ENCODE results near the gene CLCN1.

CLCN1 gene

DNA sequence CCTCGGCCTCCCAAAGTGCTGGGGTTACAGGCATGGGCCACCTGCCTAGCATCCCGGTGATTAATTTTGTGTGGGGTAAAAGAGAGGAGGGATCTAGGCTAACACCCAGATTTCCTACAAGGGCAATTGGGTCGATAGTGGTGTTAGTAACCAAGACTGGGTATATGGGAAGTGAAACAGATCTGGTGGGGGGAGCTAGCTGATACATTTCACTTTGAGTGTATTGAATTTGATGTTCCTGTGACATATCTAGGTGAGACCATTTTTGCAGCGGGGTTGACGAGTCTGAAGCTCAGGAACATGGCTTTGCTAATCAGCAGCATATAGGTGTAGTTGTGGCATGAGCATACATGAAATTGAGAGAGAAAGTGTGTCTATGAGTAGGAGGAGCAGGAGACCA is 12.0 kb downstream of the CLCN1 start:
- H3K27ac ChIP-seq, result no peak overlapping the region
- DNase-seq (ENCODE audit: low read depth, low spot score), result no peak

- no peak for DNase-seq (ENCODE audit: low read depth, low spot score)
- no peak overlapping the region for H3K27ac ChIP-seq
These were observed 13.7 kb downstream of the CLCN1 start for GRCh38 chr7:143329471-143330170.

GRCh38 chr7:143331179-143331801 is 15.4 kb downstream of the CLCN1 start:
- peak overlapping the region; percentile 76 for H3K27ac ChIP-seq

DNA sequence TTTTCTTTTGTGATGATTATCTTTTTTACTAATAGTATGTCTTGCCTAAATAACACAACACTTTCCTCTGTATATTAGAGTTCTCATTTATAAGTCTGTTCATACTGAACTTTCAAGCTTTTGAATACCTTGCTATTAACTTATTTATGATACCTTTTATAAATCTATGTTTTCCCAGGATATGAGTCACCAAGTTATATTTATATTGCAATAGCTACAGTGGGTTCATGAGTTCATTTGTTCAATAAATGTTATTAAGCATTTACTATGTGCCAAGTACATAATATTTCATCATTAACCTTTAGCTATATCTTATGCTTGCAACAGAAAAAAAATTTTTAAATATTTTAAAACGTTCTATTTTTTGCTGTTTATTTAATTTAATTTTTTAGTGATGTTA is 18.3 kb downstream of the CLCN1 start:
- no peak overlapping the region for H3K27ac ChIP-seq

More at GRCh38 chr7:143331179-143331801, 15.4 kb downstream of the CLCN1 start:
- peak; percentile 85 for DNase-seq (ENCODE audit: low read depth, low spot score)

DNA sequence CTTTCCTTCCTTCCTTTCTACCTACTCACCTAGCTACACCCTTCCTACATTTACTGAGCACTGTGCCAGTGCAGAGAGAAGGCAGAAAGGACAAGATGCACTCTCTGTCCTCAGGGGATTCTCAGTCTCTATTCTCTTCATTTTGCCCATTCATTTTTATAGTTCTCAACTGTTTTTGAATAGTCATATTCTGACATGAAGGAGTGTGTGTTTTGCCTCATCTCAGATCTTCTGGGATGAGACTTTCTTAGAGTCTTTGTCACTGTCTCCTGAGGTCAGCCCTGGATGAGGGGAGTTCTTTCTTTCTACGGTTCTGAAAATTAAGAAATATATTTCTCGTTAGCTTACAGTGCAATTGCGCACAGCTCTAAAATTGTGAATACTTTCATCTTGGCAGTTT is 21.3 kb downstream of the CLCN1 start:
- DNase-seq (ENCODE audit: low read depth, low spot score), result no peak
- H3K27ac ChIP-seq, result no peak overlapping the region

More for the DNA sequence above, 18.3 kb downstream of the CLCN1 start:
- DNase-seq (ENCODE audit: low read depth, low spot score), result no peak

DNA sequence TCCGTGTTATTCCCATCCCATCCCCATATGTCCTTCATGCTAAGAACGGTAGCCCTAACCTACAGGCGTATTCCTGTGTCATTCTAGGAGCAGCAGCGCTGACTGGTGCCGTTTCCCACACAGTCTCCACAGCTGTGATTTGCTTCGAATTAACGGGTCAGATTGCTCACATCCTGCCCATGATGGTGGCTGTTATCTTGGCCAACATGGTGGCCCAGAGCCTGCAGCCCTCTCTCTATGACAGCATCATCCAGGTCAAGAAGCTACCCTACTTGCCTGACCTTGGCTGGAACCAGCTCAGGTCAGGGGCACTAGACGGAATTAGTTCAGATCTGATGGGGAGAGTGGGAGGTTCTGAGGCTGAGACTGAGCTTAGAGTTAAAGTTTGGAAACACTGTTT is 25.9 kb downstream of the CLCN1 start:
- no peak for DNase-seq (ENCODE audit: low read depth, low spot score)
- H3K27ac ChIP-seq, result no peak overlapping the region

DNA sequence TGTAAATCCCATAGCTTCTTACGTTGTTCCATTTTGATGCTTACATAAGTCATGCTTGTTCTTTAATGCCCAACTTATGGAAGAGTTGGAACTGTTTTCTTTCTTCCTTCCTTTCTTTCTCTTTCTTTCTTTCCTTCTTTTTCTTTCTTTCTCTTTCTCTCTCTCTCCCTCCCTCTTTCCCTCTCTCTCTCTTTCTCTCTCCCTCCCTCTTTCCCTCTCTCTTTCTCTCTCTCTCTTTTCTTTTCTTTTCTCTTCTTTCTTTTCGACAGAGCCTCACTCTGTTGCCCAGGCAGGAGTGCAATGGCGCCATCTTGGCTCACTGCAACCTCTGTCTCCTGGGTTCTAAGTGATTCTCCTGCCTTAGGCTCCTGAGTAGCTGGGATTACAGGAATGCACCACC is 27.7 kb downstream of the CLCN1 start:
- no peak overlapping the region for H3K27ac ChIP-seq
- no peak for DNase-seq (ENCODE audit: low read depth, low spot score)

DNA sequence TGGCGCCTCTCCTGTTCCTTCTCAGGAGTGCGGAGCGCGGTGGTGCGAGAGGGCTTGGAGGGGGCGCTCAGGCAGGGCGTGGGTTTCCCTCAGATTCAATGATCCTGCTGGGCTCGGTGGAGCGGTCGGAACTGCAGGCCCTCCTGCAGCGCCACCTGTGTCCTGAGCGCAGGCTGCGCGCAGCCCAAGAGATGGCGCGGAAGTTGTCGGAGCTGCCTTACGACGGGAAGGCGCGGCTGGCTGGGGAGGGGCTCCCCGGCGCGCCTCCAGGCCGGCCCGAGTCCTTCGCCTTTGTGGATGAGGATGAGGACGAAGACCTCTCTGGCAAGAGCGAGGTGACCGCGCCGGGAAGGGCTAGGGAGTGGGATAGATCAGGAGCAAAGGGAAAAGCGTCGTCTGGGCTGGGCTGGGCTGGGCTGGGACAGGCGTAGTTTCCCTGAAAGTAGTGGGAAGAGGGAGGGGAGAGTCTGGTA is 29.6 kb downstream of the CLCN1 start:
- DNase-seq (ENCODE audit: low read depth, low spot score), result no peak
- no peak overlapping the region for H3K27ac ChIP-seq

GRCh38 chr7:143346018-143346417 is 30.1 kb downstream of the CLCN1 start:
- no peak for DNase-seq (ENCODE audit: low read depth, low spot score)
- H3K27ac ChIP-seq, result no peak overlapping the region

- H3K27ac ChIP-seq, result no peak overlapping the region
- no peak for DNase-seq (ENCODE audit: low read depth, low spot score)
These were observed 32.0 kb downstream of the CLCN1 start for GRCh38 chr7:143347950-143348349.

GRCh38 chr7:143351060-143351459 is 35.1 kb downstream of the CLCN1 start:
- no peak overlapping the region for H3K27ac ChIP-seq
- no peak for DNase-seq (ENCODE audit: low read depth, low spot score)

DNA sequence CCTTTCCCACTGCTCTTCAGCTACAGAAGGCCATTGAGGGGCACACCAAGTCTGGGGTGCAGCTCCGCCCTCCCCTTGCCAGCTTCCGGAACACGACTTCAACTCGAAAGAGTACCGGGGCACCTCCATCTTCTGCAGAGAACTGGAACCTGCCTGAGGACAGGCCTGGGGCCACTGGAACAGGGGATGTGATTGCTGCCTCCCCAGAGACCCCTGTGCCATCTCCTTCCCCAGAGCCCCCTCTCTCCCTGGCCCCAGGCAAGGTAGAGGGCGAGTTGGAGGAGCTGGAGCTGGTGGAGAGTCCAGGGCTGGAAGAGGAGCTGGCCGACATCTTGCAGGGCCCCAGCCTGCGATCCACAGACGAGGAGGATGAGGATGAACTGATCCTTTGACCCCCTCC is 35.7 kb downstream of the CLCN1 start:
- DNase-seq (ENCODE audit: low read depth, low spot score), result no peak
- H3K27ac ChIP-seq, result no peak overlapping the region

DNA sequence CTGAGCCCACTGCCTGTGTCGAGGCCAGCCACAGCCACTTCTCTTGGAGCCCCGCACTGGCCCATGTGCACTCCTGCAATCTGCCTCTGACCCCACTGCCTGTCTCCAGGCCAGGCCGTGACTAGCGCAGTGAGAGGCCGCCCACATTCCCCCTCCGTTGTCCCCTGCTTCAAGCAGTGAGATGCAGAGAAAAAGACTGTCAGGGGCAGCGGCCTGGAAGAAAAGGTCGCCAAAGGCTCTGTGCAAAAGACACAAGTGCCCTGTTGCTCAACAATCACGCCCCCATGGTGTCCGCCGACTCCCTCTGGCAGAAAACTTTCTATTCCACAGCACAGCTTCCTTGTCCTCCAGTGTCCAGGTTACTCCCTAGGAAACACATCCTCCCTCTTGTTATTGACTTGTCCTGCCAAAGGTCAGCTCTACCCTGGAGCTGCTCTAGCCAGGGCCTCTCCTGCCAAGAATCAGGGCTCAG is 36.7 kb downstream of the CLCN1 start:
- no peak overlapping the region for H3K27ac ChIP-seq
- DNase-seq (ENCODE audit: low read depth, low spot score), result no peak

DNA sequence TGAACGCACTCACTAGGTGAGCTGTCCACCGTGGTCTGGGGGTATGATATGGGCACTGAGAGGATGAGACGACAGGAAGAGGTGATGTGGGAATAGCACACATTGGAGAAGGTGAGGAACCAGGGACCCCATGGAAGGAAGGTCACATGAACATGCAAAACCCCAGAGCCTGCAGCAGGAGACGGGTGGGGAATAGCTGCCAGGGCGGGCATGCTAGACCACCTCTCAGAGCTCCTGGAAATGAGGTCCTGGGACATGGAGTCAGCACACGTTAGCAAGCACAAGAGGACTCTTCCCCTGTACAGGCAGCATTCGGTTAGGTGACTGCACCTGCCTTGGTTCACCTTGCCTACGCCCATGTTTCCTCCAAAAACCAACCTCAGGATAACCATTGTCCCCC is 38.5 kb downstream of the CLCN1 start:
- no peak overlapping the region for H3K27ac ChIP-seq
- no peak for DNase-seq (ENCODE audit: low read depth, low spot score)

DNA sequence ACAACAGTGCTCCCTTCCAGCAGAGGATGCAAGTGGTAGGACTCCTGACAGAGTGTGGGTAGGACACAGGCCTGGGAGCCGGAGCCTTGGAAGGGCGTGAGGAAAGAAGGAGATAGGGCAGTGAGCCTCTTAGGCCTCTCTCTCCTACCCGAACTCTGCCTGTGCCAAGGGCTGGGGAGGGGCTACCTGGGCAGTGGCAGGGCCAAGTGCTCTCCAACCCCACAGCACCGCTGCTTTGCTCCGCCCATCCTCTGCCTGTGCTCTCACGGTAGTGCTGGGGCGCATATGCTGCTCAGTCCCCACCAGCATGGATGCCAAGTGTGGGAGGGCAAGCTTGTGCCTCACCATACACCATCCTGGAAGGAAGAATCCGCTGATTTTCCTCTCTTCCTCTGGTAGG is 39.1 kb downstream of the CLCN1 start:
- DNase-seq (ENCODE audit: low read depth, low spot score), result no peak
- no peak overlapping the region for H3K27ac ChIP-seq

DNA sequence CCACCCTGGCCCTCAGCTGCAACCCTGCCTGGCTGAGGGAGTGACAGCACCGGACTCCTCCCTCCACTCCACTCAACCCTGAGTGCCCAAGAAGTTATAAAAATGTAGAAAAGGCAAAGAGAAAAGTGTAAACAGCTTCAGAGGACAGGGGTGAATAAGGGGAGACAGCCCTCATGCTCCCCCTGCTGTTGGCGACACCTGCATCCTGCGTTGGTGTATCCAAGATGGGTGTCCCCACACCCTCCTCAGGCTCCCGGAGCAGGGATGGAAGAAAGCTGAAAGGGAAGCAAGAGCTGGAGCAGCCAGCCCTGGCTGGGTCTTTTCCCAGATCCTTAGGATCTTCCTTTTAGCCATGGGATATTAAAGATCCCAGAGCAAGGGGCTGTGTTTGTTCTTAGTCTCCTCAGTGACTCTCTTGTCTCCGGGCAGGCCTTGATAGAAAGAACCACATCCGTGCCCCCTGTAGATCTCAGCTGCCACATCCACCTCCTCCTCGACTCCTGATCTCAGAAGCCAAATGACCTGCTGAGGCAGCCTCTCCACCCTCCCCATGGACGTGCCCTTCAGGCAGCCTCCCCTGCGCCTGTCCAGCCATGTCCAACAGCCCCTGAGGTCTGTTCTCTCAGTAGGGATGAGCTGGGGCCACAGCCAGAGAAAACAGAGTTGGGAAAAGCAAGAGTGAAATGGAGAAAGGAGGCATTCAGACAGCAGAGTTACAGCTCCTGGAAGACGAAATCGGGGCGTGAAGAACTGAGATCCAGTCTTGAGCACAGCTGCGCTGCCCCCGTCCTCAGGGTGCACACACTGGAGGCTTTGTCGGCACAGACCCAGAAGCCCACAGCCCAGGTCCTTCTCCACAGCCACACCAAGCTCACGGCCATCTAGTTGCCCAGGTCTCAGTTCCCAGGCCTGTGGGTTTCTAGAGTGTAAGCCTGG is 39.8 kb downstream of the CLCN1 start:
- no peak for DNase-seq (ENCODE audit: low read depth, low spot score)
- no peak overlapping the region for H3K27ac ChIP-seq

- no peak for DNase-seq (ENCODE audit: low read depth, low spot score)
- H3K27ac ChIP-seq, result no peak overlapping the region
These were observed 40.6 kb downstream of the CLCN1 start for GRCh38 chr7:143356414-143357050.

GRCh38 chr7:143358626-143359025 is 42.7 kb downstream of the CLCN1 start:
- DNase-seq (ENCODE audit: low read depth, low spot score), result no peak
- H3K27ac ChIP-seq, result no peak overlapping the region

DNA sequence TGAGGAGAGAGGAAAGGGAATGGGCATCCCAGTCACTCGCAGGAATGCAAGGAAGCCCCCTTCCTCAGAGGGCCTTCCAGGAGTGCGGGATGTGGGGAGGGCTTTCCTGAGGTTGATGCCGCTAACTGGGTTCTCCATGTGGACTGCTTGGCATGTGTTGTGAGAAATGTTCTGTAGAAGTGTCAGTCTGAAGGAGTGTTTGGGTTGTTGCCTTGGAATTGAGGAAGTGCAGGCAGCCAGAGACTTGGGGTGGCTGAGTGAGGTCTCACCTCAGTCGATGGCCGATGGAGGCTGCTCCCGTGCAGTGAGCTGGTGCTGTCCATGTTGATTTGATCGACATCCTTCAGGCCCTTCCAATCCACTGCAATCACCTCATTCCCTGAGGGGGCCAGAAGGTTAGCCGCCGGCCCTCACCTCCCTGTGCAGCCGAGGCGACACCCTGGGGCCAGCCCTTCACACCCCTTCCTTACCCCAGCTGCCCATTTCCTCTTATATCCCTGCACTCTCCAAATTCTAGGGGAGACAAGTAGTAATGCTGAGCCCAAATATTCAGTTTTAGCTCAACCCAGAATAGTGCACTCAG is 44.0 kb downstream of the CLCN1 start:
- H3K27ac ChIP-seq, result no peak overlapping the region
- no peak for DNase-seq (ENCODE audit: low read depth, low spot score)
